GM11168 (cell line): ENCODE measurements around the gene TMEM245.

Source experiments
- in situ Hi-C: fragments of 300-500 bp; cut with MboI; formaldehyde crosslinking; loops from one replicate; pipeline ENCODE4 v1.12.0; 2022; ENCODE audit warnings: low sequenced_read_pairs; ENCODE audit not compliant: unreplicated experiment

The TMEM245 gene

GRCh38 chr9:109119439-109120203 lies at the start of gene TMEM245:
Gene TMEM245, minus strand, starts transcription at chr9:109119947. Its CDS starts 34 bp downstream, at chr9:109119913.
- in situ Hi-C loops, result no loop called here

- in situ Hi-C loops, result no loop called here
Observed at GRCh38 chr9:109168170-109168569, 48.4 kb upstream of the TMEM245 start.

GRCh38 chr9:109167716-109168115 lies 48.0 kb upstream of the TMEM245 start:
- in situ Hi-C loops, result no loop called here

- in situ Hi-C loops, result no loop called here
Observed at GRCh38 chr9:109166771-109167601, 47.2 kb upstream of the TMEM245 start, which contains the start of gene FRRS1L. Gene FRRS1L, minus strand, starts transcription at chr9:109167249. Its CDS starts 111 bp downstream, at chr9:109167138.

GRCh38 chr9:109166171-109166770 lies 46.5 kb upstream of the TMEM245 start:
- in situ Hi-C loops, result no loop called here

GRCh38 chr9:109164042-109164441 lies 44.3 kb upstream of the TMEM245 start:
- in situ Hi-C loops, result no loop called here

- in situ Hi-C loops, result no loop called here
Observed at GRCh38 chr9:109163194-109163593, 43.4 kb upstream of the TMEM245 start.

- in situ Hi-C loops, result no loop called here
Observed at GRCh38 chr9:109162677-109163076, 42.9 kb upstream of the TMEM245 start.

GRCh38 chr9:109161471-109161870 lies 41.7 kb upstream of the TMEM245 start:
- in situ Hi-C loops, result no loop called here

GRCh38 chr9:109159583-109159982 lies 39.8 kb upstream of the TMEM245 start:
- in situ Hi-C loops, result no loop called here

- in situ Hi-C loops, result no loop called here
Observed at GRCh38 chr9:109158651-109159050, 38.9 kb upstream of the TMEM245 start.

- in situ Hi-C loops, result no loop called here
Observed at GRCh38 chr9:109156708-109157107, 37.0 kb upstream of the TMEM245 start.

- in situ Hi-C loops, result no loop called here
Observed at GRCh38 chr9:109150925-109151545, 31.3 kb upstream of the TMEM245 start.

GRCh38 chr9:109149722-109150121 lies 30.0 kb upstream of the TMEM245 start:
- in situ Hi-C loops, result no loop called here

- in situ Hi-C loops, result no loop called here
Observed at GRCh38 chr9:109149089-109149488, 29.3 kb upstream of the TMEM245 start.

GRCh38 chr9:109145051-109145450 lies 25.3 kb upstream of the TMEM245 start:
- in situ Hi-C loops, result no loop called here

- in situ Hi-C loops, result no loop called here
Observed at GRCh38 chr9:109143881-109144562, 24.3 kb upstream of the TMEM245 start.

GRCh38 chr9:109141375-109141774 lies 21.6 kb upstream of the TMEM245 start:
- in situ Hi-C loops, result no loop called here

GRCh38 chr9:109139851-109140250 lies 20.1 kb upstream of the TMEM245 start:
- in situ Hi-C loops, result no loop called here

GRCh38 chr9:109138421-109138820 lies 18.7 kb upstream of the TMEM245 start:
- in situ Hi-C loops, result no loop called here
